HEK293 (cell line): ENCODE data around the gene SLC22A3.

Source experiments
- CTCF ChIA-PET: fragments of 350-600 bp; formaldehyde crosslinking; extraction: SDS; loops from one replicate; lab custom pipeline; 2021; ENCODE audit warnings: antibody characterized with exemption; lab: Yijun Ruan, JAX
- POLR2A ChIA-PET: fragments of 300-600 bp; formaldehyde crosslinking; extraction: SDS; loops from one replicate; lab custom pipeline; 2020; ENCODE audit warnings: antibody characterized with exemption, inconsistent platforms; lab: Yijun Ruan, JAX
- H3K27ac ChIP-seq: fragments of 200-500 bp; sonication (Bioruptor generic); 2 replicates; pipeline ENCODE4 v1.5.1; 2014; ENCODE audit warnings: low read depth, low read length, control low read depth, inconsistent platforms; ENCODE audit errors: extremely low read depth
- H3K36me3 ChIP-seq, 2 experiments: fragments of 200-500 bp in 1 of 2; sonication (Bioruptor generic) in 1 of 2; 1 replicate in 1 of 2; 2 replicates in 1 of 2; pipeline ENCODE4 v1.5.1; 2014 to 2017; ENCODE audit warnings: inconsistent platforms in 2 of 2, low read length in 2 of 2; ENCODE audit not compliant: control insufficient read depth in 2 of 2, insufficient read depth in 1 of 2
- H3K4me1 ChIP-seq: fragments of 200-500 bp; sonication (Bioruptor generic); 2 replicates; pipeline ENCODE4 v1.5.1; 2014; ENCODE audit warnings: mild to moderate bottlenecking, low read length, inconsistent platforms; ENCODE audit not compliant: control insufficient read depth, insufficient read depth
- H3K4me3 ChIP-seq: 2 replicates; pipeline ENCODE4 v1.5.1; 2011; ENCODE audit warnings: low read depth, mild to moderate bottlenecking, control low read depth, low read length, moderate library complexity
- H3K9me3 ChIP-seq: fragments of 200-500 bp; sonication (Bioruptor generic); 2 replicates; pipeline ENCODE4 v1.5.1; 2014; ENCODE audit warnings: low read depth, low read length, inconsistent platforms; ENCODE audit not compliant: control insufficient read depth, insufficient read depth
- BCL11B ChIP-seq: fragments of 450-650 bp; formaldehyde crosslinking; IDR thresholded peaks from 2 replicates; pipeline ENCODE4 v1.5.1; 2016; ENCODE audit warnings: low read depth, missing biosample characterization, missing genetic modification characterization
- RBAK ChIP-seq: fragments of 450-650 bp; formaldehyde crosslinking; IDR thresholded peaks from 2 replicates; pipeline ENCODE4 v1.5.1; 2016; ENCODE audit warnings: missing biosample characterization, missing genetic modification characterization
- WT1 ChIP-seq: fragments of 450-650 bp; formaldehyde crosslinking; IDR thresholded peaks from 2 replicates; pipeline ENCODE4 v1.5.1; 2016; ENCODE audit warnings: missing biosample characterization, missing genetic modification characterization
- ZBTB1 ChIP-seq: fragments of 450-650 bp; formaldehyde crosslinking; IDR thresholded peaks from 2 replicates; pipeline ENCODE4 v1.5.1; 2016; ENCODE audit warnings: missing biosample characterization, missing genetic modification characterization
- ZBTB48 ChIP-seq: fragments of 450-650 bp; formaldehyde crosslinking; IDR thresholded peaks from 2 replicates; pipeline ENCODE4 v1.5.1; 2016; ENCODE audit warnings: missing biosample characterization, missing genetic modification characterization
- ZFP41 ChIP-seq: fragments of 450-650 bp; formaldehyde crosslinking; IDR thresholded peaks from 2 replicates; pipeline ENCODE4 v1.5.1; 2016; ENCODE audit warnings: missing biosample characterization, missing genetic modification characterization, borderline replicate concordance
- ZNF132 ChIP-seq: fragments of 450-650 bp; formaldehyde crosslinking; IDR thresholded peaks from 2 replicates; pipeline ENCODE4 v1.5.1; 2017; ENCODE audit warnings: missing biosample characterization, missing genetic modification characterization, borderline replicate concordance
- ZNF292 ChIP-seq: fragments of 450-650 bp; formaldehyde crosslinking; IDR thresholded peaks from 2 replicates; pipeline ENCODE4 v1.5.1; 2016; ENCODE audit warnings: low read depth, missing biosample characterization, missing genetic modification characterization, borderline replicate concordance
- ZNF391 ChIP-seq: fragments of 450-650 bp; formaldehyde crosslinking; IDR thresholded peaks from 2 replicates; pipeline ENCODE4 v1.5.1; 2016; ENCODE audit warnings: low read depth, missing biosample characterization, missing genetic modification characterization, borderline replicate concordance
- ZNF555 ChIP-seq: fragments of 450-650 bp; formaldehyde crosslinking; conservative IDR thresholded peaks from 2 replicates; pipeline ENCODE4 v1.5.1; 2017; ENCODE audit warnings: missing biosample characterization, mild to moderate bottlenecking, missing genetic modification characterization, inconsistent platforms
- ZNF610 ChIP-seq: fragments of 450-650 bp; formaldehyde crosslinking; IDR thresholded peaks from 2 replicates; pipeline ENCODE4 v1.5.1; 2016; ENCODE audit warnings: missing biosample characterization, missing genetic modification characterization, borderline replicate concordance
- ZNF623 ChIP-seq: fragments of 450-650 bp; formaldehyde crosslinking; IDR thresholded peaks from 2 replicates; pipeline ENCODE4 v1.5.1; 2016; ENCODE audit warnings: missing biosample characterization, missing genetic modification characterization
- ZNF837 ChIP-seq: fragments of 450-650 bp; formaldehyde crosslinking; IDR thresholded peaks from 2 replicates; pipeline ENCODE4 v1.5.1; 2016; ENCODE audit warnings: missing biosample characterization, missing genetic modification characterization
- TF ChIP-seq, protein P1 (sequence below): fragments of 450-650 bp; formaldehyde crosslinking; IDR thresholded peaks from 2 replicates; pipeline ENCODE4 v1.5.1; 2016; ENCODE audit warnings: missing biosample characterization, missing genetic modification characterization, low read depth
- TF ChIP-seq, protein P2 (sequence below): fragments of 450-650 bp; formaldehyde crosslinking; IDR thresholded peaks from 2 replicates; pipeline ENCODE4 v1.5.1; 2016; ENCODE audit warnings: missing biosample characterization, missing genetic modification characterization
- TF ChIP-seq, protein P3 (sequence below): fragments of 450-650 bp; formaldehyde crosslinking; IDR thresholded peaks from 2 replicates; pipeline ENCODE4 v1.5.1; 2016; ENCODE audit warnings: missing biosample characterization, missing genetic modification characterization
- TF ChIP-seq, protein P4 (sequence below): fragments of 450-650 bp; formaldehyde crosslinking; IDR thresholded peaks from 2 replicates; pipeline ENCODE4 v1.5.1; 2016; ENCODE audit warnings: missing biosample characterization, missing genetic modification characterization, borderline replicate concordance
- TF ChIP-seq, protein P5 (sequence below): fragments of 450-650 bp; formaldehyde crosslinking; conservative IDR thresholded peaks from 2 replicates; pipeline ENCODE4 v1.5.1; 2016; ENCODE audit warnings: low read depth, missing biosample characterization, missing genetic modification characterization

The SLC22A3 gene

DNA sequence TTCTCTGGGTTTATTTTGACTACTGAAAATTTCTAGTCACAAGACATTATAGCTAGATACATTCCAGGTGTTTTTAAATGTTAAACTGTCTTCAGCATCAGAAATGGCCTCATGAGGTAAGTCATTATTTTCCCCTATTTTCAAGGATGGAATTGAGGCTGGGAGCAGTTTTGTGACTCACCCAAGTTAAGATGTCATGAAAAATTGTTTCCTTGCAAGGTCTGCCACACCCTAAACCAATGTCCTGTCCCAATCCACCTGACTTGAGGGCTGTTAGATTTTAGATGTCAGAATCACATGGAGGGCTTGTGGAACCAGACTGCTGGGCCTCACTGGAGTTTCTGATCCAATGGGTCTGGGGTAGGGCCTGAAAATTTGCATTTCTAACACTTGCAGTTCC lies 16.9 kb downstream of the SLC22A3 start:
- Histone ChIP-seq H3K36me3 (no peaks in the 10 kb centered on the region), H3K27ac (no peak overlapping the region), H3K4me1 (no peaks in the 10 kb centered on the region), H3K9me3 (no peaks in the 10 kb centered on the region)
- POLR2A ChIA-PET = no interaction called here
- TF ChIP-seq ZNF623 (tag by site-specific recombination) = no peak
- TF ChIP-seq, protein P1, sequence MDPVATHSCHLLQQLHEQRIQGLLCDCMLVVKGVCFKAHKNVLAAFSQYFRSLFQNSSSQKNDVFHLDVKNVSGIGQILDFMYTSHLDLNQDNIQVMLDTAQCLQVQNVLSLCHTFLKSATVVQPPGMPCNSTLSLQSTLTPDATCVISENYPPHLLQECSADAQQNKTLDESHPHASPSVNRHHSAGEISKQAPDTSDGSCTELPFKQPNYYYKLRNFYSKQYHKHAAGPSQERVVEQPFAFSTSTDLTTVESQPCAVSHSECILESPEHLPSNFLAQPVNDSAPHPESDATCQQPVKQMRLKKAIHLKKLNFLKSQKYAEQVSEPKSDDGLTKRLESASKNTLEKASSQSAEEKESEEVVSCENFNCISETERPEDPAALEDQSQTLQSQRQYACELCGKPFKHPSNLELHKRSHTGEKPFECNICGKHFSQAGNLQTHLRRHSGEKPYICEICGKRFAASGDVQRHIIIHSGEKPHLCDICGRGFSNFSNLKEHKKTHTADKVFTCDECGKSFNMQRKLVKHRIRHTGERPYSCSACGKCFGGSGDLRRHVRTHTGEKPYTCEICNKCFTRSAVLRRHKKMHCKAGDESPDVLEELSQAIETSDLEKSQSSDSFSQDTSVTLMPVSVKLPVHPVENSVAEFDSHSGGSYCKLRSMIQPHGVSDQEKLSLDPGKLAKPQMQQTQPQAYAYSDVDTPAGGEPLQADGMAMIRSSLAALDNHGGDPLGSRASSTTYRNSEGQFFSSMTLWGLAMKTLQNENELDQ (tag by site-specific recombination) = no peak
- no peak for TF ChIP-seq ZNF555 (tag by site-specific recombination)
- TF ChIP-seq, protein P2, sequence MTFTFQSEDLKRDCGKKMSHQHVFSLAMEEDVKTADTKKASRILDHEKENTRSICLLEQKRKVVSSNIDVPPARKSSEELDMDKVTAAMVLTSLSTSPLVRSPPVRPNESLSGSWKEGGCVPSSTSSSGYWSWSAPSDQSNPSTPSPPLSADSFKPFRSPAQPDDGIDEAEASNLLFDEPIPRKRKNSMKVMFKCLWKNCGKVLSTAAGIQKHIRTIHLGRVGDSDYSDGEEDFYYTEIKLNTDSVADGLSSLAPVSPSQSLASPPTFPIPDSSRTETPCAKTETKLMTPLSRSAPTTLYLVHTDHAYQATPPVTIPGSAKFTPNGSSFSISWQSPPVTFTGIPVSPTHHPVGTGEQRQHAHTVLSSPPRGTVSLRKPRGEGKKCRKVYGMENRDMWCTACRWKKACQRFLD = no peak
- TF ChIP-seq ZNF292 (tag by site-specific recombination) = no peak
- TF ChIP-seq, protein P3, sequence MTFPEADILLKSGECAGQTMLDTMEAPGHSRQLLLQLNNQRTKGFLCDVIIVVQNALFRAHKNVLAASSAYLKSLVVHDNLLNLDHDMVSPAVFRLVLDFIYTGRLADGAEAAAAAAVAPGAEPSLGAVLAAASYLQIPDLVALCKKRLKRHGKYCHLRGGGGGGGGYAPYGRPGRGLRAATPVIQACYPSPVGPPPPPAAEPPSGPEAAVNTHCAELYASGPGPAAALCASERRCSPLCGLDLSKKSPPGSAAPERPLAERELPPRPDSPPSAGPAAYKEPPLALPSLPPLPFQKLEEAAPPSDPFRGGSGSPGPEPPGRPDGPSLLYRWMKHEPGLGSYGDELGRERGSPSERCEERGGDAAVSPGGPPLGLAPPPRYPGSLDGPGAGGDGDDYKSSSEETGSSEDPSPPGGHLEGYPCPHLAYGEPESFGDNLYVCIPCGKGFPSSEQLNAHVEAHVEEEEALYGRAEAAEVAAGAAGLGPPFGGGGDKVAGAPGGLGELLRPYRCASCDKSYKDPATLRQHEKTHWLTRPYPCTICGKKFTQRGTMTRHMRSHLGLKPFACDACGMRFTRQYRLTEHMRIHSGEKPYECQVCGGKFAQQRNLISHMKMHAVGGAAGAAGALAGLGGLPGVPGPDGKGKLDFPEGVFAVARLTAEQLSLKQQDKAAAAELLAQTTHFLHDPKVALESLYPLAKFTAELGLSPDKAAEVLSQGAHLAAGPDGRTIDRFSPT (tag by site-specific recombination) = no peak
- TF ChIP-seq BCL11B (tag by site-specific recombination) = no peak
- TF ChIP-seq RBAK (tag by site-specific recombination) = no peak
- TF ChIP-seq ZBTB1 (tag by site-specific recombination) = no peak
- TF ChIP-seq, protein P4, sequence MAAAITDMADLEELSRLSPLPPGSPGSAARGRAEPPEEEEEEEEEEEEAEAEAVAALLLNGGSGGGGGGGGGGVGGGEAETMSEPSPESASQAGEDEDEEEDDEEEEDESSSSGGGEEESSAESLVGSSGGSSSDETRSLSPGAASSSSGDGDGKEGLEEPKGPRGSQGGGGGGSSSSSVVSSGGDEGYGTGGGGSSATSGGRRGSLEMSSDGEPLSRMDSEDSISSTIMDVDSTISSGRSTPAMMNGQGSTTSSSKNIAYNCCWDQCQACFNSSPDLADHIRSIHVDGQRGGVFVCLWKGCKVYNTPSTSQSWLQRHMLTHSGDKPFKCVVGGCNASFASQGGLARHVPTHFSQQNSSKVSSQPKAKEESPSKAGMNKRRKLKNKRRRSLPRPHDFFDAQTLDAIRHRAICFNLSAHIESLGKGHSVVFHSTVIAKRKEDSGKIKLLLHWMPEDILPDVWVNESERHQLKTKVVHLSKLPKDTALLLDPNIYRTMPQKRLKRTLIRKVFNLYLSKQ (tag by site-specific recombination) = no peak
- TF ChIP-seq ZNF837 (tag by site-specific recombination) = no peak
- TF ChIP-seq WT1 (tag by site-specific recombination) = no peak
- no peak for TF ChIP-seq ZBTB48 (tag by site-specific recombination)
- TF ChIP-seq ZFP41 (tag by site-specific recombination) = no peak
- TF ChIP-seq, protein P5, sequence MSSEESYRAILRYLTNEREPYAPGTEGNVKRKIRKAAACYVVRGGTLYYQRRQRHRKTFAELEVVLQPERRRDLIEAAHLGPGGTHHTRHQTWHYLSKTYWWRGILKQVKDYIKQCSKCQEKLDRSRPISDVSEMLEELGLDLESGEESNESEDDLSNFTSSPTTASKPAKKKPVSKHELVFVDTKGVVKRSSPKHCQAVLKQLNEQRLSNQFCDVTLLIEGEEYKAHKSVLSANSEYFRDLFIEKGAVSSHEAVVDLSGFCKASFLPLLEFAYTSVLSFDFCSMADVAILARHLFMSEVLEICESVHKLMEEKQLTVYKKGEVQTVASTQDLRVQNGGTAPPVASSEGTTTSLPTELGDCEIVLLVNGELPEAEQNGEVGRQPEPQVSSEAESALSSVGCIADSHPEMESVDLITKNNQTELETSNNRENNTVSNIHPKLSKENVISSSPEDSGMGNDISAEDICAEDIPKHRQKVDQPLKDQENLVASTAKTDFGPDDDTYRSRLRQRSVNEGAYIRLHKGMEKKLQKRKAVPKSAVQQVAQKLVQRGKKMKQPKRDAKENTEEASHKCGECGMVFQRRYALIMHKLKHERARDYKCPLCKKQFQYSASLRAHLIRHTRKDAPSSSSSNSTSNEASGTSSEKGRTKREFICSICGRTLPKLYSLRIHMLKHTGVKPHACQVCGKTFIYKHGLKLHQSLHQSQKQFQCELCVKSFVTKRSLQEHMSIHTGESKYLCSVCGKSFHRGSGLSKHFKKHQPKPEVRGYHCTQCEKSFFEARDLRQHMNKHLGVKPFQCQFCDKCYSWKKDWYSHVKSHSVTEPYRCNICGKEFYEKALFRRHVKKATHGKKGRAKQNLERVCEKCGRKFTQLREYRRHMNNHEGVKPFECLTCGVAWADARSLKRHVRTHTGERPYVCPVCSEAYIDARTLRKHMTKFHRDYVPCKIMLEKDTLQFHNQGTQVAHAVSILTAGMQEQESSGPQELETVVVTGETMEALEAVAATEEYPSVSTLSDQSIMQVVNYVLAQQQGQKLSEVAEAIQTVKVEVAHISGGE (tag by site-specific recombination) = no peak
- no peak for TF ChIP-seq ZNF132 (tag by site-specific recombination)
- no peak for TF ChIP-seq ZNF391 (tag by site-specific recombination)
- TF ChIP-seq ZNF610 (tag by site-specific recombination) = no peak
- TF ChIP-seq, all 188 proteins: peak for 0
- H3K4me3 ChIP-seq = no peak overlapping the region
- CTCF ChIA-PET = interaction anchor here (1.0 to 1.2 kb wide), 2 partner anchors 8 to 90 kb away, joined by 4 to 5 read pairs; no protein-coding TSS in a partner anchor
